ENCODE data around the gene NCBP1.
"Not testable (repeated sequence)": the region's sequence is repeated elsewhere in the genome, so short reads cannot be mapped to it uniquely, and the experiment has no call there.

DNA sequence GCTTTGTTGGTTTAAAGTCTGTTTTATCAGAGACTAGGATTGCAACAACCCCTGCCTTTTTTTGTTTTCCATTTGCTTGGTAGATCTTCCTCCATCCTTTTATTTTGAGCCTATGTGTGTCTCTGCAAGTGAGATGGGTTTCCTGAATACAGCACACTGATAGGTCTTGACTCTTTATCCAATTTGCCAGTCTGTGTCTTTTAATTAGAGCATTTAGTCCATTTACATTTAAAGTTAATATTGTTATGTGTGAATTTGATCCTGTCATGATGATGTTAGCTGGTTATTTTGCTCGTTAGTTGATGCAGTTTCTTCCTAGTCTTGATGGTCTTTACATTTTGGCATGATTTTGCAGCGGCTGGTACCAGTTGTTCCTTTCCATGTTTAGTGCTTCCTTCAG is 48.8 kb upstream of the NCBP1 start:
- TF ChIP-seq YY1 (IDR thresholded peaks at IDR 0.05; ENCODE audit: insufficient read depth, insufficient read length); ZNF274 (IDR thresholded peaks at IDR 0.05; ENCODE audit: low read depth, low read length): not testable (repeated sequence)

Measured in NT2/D1 (cell line).